Measurements from ENCODE around the gene PHETA2. TPM values are rescaled to one million over a fixed set of nuclear protein-coding genes. Genes with fewer than 3 reads are reported as not detected.

The PHETA2 gene
- total and polyA plus RNA-seq, 2 of the 13 experiments (the other 11 are each of a cell fraction or from before 2014, with no cell fraction given) = 0.07 TPM; not detected in 1

GRCh38 chr22:42108848-42109247 lies 34.8 kb downstream of the PHETA2 start:
- Histone ChIP-seq H3K9me3 (ENCODE audit: low read length) (peaks cover 15% of the 10 kb centered on the region), H3K4me1 (ENCODE audit: insufficient read depth, low read length) (no peaks in the 10 kb centered on the region), H3K9ac (ENCODE audit: insufficient read depth, low read depth, low read length) (no peak overlapping the region), H3K27me3 (ENCODE audit: control insufficient read depth in 1 of 2, insufficient read depth in 2 of 2, low read length in 2 of 2) (no peaks in the 10 kb centered on the region), H4K20me1 (ENCODE audit: insufficient read depth, low read length) (no peaks in the 10 kb centered on the region), H3K27ac (ENCODE audit: extremely low read length, insufficient read depth, low read length) (no peak overlapping the region), H3K79me2 (ENCODE audit: insufficient read depth, low read length) (no peaks in the 10 kb centered on the region), H3K4me2 (ENCODE audit: low read depth, low read length) (no peak overlapping the region), H2AFZ (ENCODE audit: low read length) (no peak overlapping the region), H3K4me3 (replicated peaks in 1 of 3; ENCODE audit: insufficient read depth in 1 of 3, low read depth in 2 of 3, low read length in 3 of 3) (no peak overlapping the region), H3K36me3 (replicated peaks in 1 of 2; ENCODE audit: control insufficient read depth in 1 of 2, insufficient read depth in 2 of 2, low read length in 2 of 2) (no peaks in the 10 kb centered on the region)
- no peak for FAIRE-seq
- in situ Hi-C loops (cut with HindIII; ENCODE audit: extremely low pct_ligation_motif_present, low pct_unique_long_range_greater_than_20kb) = no loop called here
- TF ChIP-seq CHD2 (IDR thresholded peaks at IDR 0.05; ENCODE audit: low read depth, low read length) = no peak
- no peak for TF ChIP-seq SNRNP70 (IDR thresholded peaks at IDR 0.05; ENCODE audit: low read depth, low read length)
- TF ChIP-seq GFI1 (CRISPR knock-in tag; IDR thresholded peaks at IDR 0.05; ENCODE audit: borderline replicate concordance) = no peak
- no peak for TF ChIP-seq ATF7 (IDR thresholded peaks at IDR 0.05)
- TF ChIP-seq ATF7 (CRISPR knock-in tag; IDR thresholded peaks at IDR 0.05) = no peak
- no peak for TF ChIP-seq RXRA (CRISPR knock-in tag; IDR thresholded peaks at IDR 0.05)
- no peak for TF ChIP-seq TBL1XR1 (IDR thresholded peaks at IDR 0.05; ENCODE audit: borderline replicate concordance, low read length, partially characterized antibody)
- no peak for TF ChIP-seq TOPORS (CRISPR knock-in tag; IDR thresholded peaks at IDR 0.05)
- intact Hi-C loops (cut with micrococcal nuclease; ENCODE audit: unreplicated experiment) = no loop called here
- ATAC-seq = no peak
- POLR2A ChIA-PET = no interaction called here
- DNase-seq (ENCODE audit: low spot score) = no peak
- CTCF ChIA-PET (ENCODE audit: low intra/inter-chr PET ratio, low total read pairs) = no interaction called here
- 92% methylated on average over 18 of the region's 18 CpGs for WGBS (ENCODE audit: low lambda C conversion rate)
- no TSS peak for BruUV-seq (replicated peaks)

- no peak overlapping the region for H3K4me2 ChIP-seq (ENCODE audit: low read depth, low read length)
- no TSS peak for BruUV-seq (replicated peaks)
- H3K27me3 ChIP-seq (ENCODE audit: control insufficient read depth in 1 of 2, insufficient read depth in 2 of 2, low read length in 2 of 2) = no peaks in the 10 kb centered on the region
- H3K36me3 ChIP-seq (replicated peaks in 1 of 2; ENCODE audit: control insufficient read depth in 1 of 2, insufficient read depth in 2 of 2, low read length in 2 of 2) = no peaks in the 10 kb centered on the region
- WGBS (ENCODE audit: low lambda C conversion rate) = 85% methylated on average over 4 of the region's 4 CpGs
- H3K79me2 ChIP-seq (ENCODE audit: insufficient read depth, low read length) = no peaks in the 10 kb centered on the region
- H4K20me1 ChIP-seq (ENCODE audit: insufficient read depth, low read length) = no peaks in the 10 kb centered on the region
- no peak for FAIRE-seq
- H2AFZ ChIP-seq (ENCODE audit: low read length) = no peak overlapping the region
- H3K9ac ChIP-seq (ENCODE audit: insufficient read depth, low read depth, low read length) = no peak overlapping the region
- TF ChIP-seq, protein P1, sequence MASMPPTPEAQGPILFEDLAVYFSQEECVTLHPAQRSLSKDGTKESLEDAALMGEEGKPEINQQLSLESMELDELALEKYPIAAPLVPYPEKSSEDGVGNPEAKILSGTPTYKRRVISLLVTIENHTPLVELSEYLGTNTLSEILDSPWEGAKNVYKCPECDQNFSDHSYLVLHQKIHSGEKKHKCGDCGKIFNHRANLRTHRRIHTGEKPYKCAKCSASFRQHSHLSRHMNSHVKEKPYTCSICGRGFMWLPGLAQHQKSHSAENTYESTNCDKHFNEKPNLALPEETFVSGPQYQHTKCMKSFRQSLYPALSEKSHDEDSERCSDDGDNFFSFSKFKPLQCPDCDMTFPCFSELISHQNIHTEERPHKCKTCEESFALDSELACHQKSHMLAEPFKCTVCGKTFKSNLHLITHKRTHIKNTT (CRISPR knock-in tag; IDR thresholded peaks at IDR 0.05) = no peak
- no peak for TF ChIP-seq EP300 (IDR thresholded peaks at IDR 0.05; ENCODE audit: low read depth in 2 of 2, low read length in 2 of 2)
- TF ChIP-seq EP300 (CRISPR knock-in tag; IDR thresholded peaks at IDR 0.05; ENCODE audit: borderline replicate concordance) = no peak
- TF ChIP-seq ARID2 (CRISPR knock-in tag; IDR thresholded peaks at IDR 0.05; ENCODE audit: borderline replicate concordance) = no peak
- TF ChIP-seq RBAK (CRISPR knock-in tag; IDR thresholded peaks at IDR 0.05) = no peak
- no peak for TF ChIP-seq EED (CRISPR knock-in tag; IDR thresholded peaks at IDR 0.05)
- H3K4me3 ChIP-seq (replicated peaks in 1 of 3; ENCODE audit: insufficient read depth in 1 of 3, low read depth in 2 of 3, low read length in 3 of 3) = no peak overlapping the region
- H3K27ac ChIP-seq (ENCODE audit: extremely low read length, insufficient read depth, low read length) = no peak overlapping the region
- ATAC-seq = no peak
- in situ Hi-C loops (cut with HindIII; ENCODE audit: extremely low pct_ligation_motif_present, low pct_unique_long_range_greater_than_20kb) (loop anchor here (5.0 kb wide), 1 partner anchor 144 kb away; the partner anchor contains the start of gene SEPTIN3), intact Hi-C loops (cut with micrococcal nuclease; ENCODE audit: unreplicated experiment) (loop anchor here (5.0 to 10.0 kb wide), 2 partner anchors 159 to 417 kb away; partner anchors contain the start of genes MEI1 and SMIM45)
- no peaks in the 10 kb centered on the region for H3K4me1 ChIP-seq (ENCODE audit: insufficient read depth, low read length)
- DNase-seq (ENCODE audit: low spot score) = no peak
- H3K9me3 ChIP-seq (ENCODE audit: low read length) = peaks cover 10% of the 10 kb centered on the region; the same call in 1 of the 2 replicates
- CTCF ChIA-PET (ENCODE audit: low intra/inter-chr PET ratio, low total read pairs) = interaction anchor here (0.8 to 1.4 kb wide), 2 partner anchors 145 to 154 kb away, joined by 3 to 4 read pairs; no protein-coding TSS in a partner anchor
- POLR2A ChIA-PET = interaction anchor here (1.7 kb wide), 1 partner anchor 21 kb away, joined by 10 read pairs; the partner anchor contains the start of gene NDUFA6
Observed at GRCh38 chr22:42111798-42112197, 37.8 kb downstream of the PHETA2 start.
